ENCODE data around the gene BLVRB.
"Not testable (repeated sequence)": the region's sequence is repeated elsewhere in the genome, so short reads cannot be mapped to it uniquely, and the experiment has no call there.

BLVRB gene

GRCh38 chr19:40452016-40452415, 13.5 kb downstream of the BLVRB start:
- no peak for DNase-seq (ENCODE audit: extremely low read depth in 1 of 2, low read depth in 1 of 2)

GRCh38 chr19:40450664-40451063, 14.9 kb downstream of the BLVRB start:
- DNase-seq (ENCODE audit: extremely low read depth in 1 of 2, low read depth in 1 of 2): no peak

- no peak for DNase-seq (ENCODE audit: extremely low read depth in 1 of 2, low read depth in 1 of 2)
Measured at GRCh38 chr19:40449506-40449905, 16.0 kb downstream of the BLVRB start.

- DNase-seq (ENCODE audit: extremely low read depth in 1 of 2, low read depth in 1 of 2): no peak
Measured at GRCh38 chr19:40446263-40446784, 19.2 kb downstream of the BLVRB start.

- no peak for DNase-seq (ENCODE audit: extremely low read depth in 1 of 2, low read depth in 1 of 2)
Measured at GRCh38 chr19:40445780-40446262, 19.7 kb downstream of the BLVRB start.

- no peak for DNase-seq (ENCODE audit: extremely low read depth in 1 of 2, low read depth in 1 of 2)
Measured at GRCh38 chr19:40444825-40445312, 20.7 kb downstream of the BLVRB start.

GRCh38 chr19:40444000-40444824, 21.3 kb downstream of the BLVRB start, which contains the start of gene SERTAD3:
Gene SERTAD3, minus strand, starts transcription at chr19:40444335. Its CDS starts 2,255 bp downstream, at chr19:40442080.
- peak; percentile 88 to 94 for DNase-seq (ENCODE audit: extremely low read depth in 1 of 2, low read depth in 1 of 2)

GRCh38 chr19:40443131-40443999, 22.2 kb downstream of the BLVRB start:
- DNase-seq (ENCODE audit: extremely low read depth in 1 of 2, low read depth in 1 of 2): peak; percentile 98

- DNase-seq (ENCODE audit: extremely low read depth in 1 of 2, low read depth in 1 of 2): no peak
Measured at GRCh38 chr19:40442328-40443130, 23.0 kb downstream of the BLVRB start.

- no peak for DNase-seq (ENCODE audit: extremely low read depth in 1 of 2, low read depth in 1 of 2)
Measured at GRCh38 chr19:40441719-40442253, 23.8 kb downstream of the BLVRB start.

- DNase-seq (ENCODE audit: extremely low read depth in 1 of 2, low read depth in 1 of 2): no peak
Measured at GRCh38 chr19:40438284-40438683, 27.3 kb downstream of the BLVRB start.

GRCh38 chr19:40433391-40434216, 31.9 kb downstream of the BLVRB start:
- peak in 1 of 2 donors; percentile 32 for DNase-seq (ENCODE audit: extremely low read depth in 1 of 2, low read depth in 1 of 2)

- DNase-seq (ENCODE audit: extremely low read depth in 1 of 2, low read depth in 1 of 2): not testable (repeated sequence)
Measured at GRCh38 chr19:40432760-40433159, 32.8 kb downstream of the BLVRB start.

GRCh38 chr19:40431698-40432097, 33.8 kb downstream of the BLVRB start:
- DNase-seq (ENCODE audit: extremely low read depth in 1 of 2, low read depth in 1 of 2): no peak

GRCh38 chr19:40430242-40430641, 35.3 kb downstream of the BLVRB start:
- not testable (repeated sequence) for DNase-seq (ENCODE audit: extremely low read depth in 1 of 2, low read depth in 1 of 2)

- DNase-seq (ENCODE audit: extremely low read depth in 1 of 2, low read depth in 1 of 2): not testable (repeated sequence)
Measured at GRCh38 chr19:40428197-40428596, 37.3 kb downstream of the BLVRB start.

- peak; percentile 100 for DNase-seq (ENCODE audit: extremely low read depth in 1 of 2, low read depth in 1 of 2)
Measured at GRCh38 chr19:40425450-40426287, 39.9 kb downstream of the BLVRB start, which contains the start of gene SERTAD1. Gene SERTAD1, minus strand, starts transcription at chr19:40425992. Its CDS starts 2,446 bp downstream, at chr19:40423546.
